Endothelial cell of umbilical vein (primary cell): ENCODE data around the gene GGA2. TPM values are rescaled to one million over a fixed set of nuclear protein-coding genes. Genes with fewer than 3 reads are reported as not detected.

ENCODE experiments used
- BruUV-seq: library from RNA; stranded (reverse); fragments of 400-500 nt; replicated peaks from 2 replicates; lab custom pipeline; 2021; lab: Mats Ljungman, UMichigan
- CTCF ChIA-PET: fragments of 300-600, 350-600 bp; sonication (Branson Sonifier 250); formaldehyde crosslinking; loops from one replicate; lab custom pipeline; 2021; ENCODE audit warnings: antibody characterized with exemption, inconsistent platforms; lab: Charles Lee
- POLR2A ChIA-PET: fragments of 300-600, 350-600 bp; sonication (Branson Sonifier 250); formaldehyde crosslinking; loops from one replicate; lab custom pipeline; 2021; ENCODE audit warnings: antibody characterized with exemption, inconsistent platforms; lab: Charles Lee
- DNase-seq: peaks from one replicate; pipeline ENCODE4 v3.0.0-alpha.2; 2011; ENCODE audit warnings: low read depth, low spot score
- FAIRE-seq: peaks from 2 replicates; lab custom pipeline; 2011; peaks lifted over from hg19 to GRCh38; lab: Jason Lieb, UNC
- H2AFZ ChIP-seq: 2 replicates; pipeline ENCODE4 v1.6.0; 2012; ENCODE audit warnings: low read depth, low read length, control low read depth, inconsistent platforms
- H3K27ac ChIP-seq: 2 replicates; pipeline ENCODE4 v1.5.1; 2011; ENCODE audit warnings: low read depth, mild to moderate bottlenecking, control low read depth, low read length, moderate library complexity; ENCODE audit not compliant: insufficient read depth
- H3K27me3 ChIP-seq, 2 experiments: 2 replicates each; pipeline versions ENCODE4 v1.6.0 to v1.6.1; 2011; ENCODE audit warnings: low read length in 2 of 2, mixed read lengths in 1 of 2; ENCODE audit not compliant: control insufficient read depth in 2 of 2, insufficient read depth in 2 of 2
- H3K36me3 ChIP-seq, 2 experiments: 2 replicates in 1 of 2; 3 replicates in 1 of 2; pipeline ENCODE4 v1.5.1; 2011; ENCODE audit warnings: low read length in 2 of 2, mild to moderate bottlenecking in 1 of 2, moderate library complexity in 1 of 2; ENCODE audit not compliant: control insufficient read depth in 2 of 2, insufficient read depth in 2 of 2; ENCODE audit errors: extremely low read depth in 1 of 2
- H3K4me1 ChIP-seq: 3 replicates; pipeline ENCODE4 v1.5.1; 2011; ENCODE audit warnings: mild to moderate bottlenecking, low read length; ENCODE audit not compliant: control insufficient read depth, insufficient read depth; ENCODE audit errors: extremely low read depth
- H3K4me2 ChIP-seq: 2 replicates; pipeline ENCODE4 v1.6.1; 2011; ENCODE audit warnings: low read length, control low read depth, mixed read lengths; ENCODE audit not compliant: insufficient read depth
- H3K4me3 ChIP-seq, 3 experiments: fragments of 200-600 bp in 1 of 3; sonication (generic), shearing (Covaris generic) in 1 of 3; replicated peaks in 1 of 3; 2 replicates each; pipeline ENCODE4 v1.5.1; 2011 to 2016; ENCODE audit warnings: control low read depth in 3 of 3, low read length in 3 of 3, mild to moderate bottlenecking in 2 of 3, inconsistent platforms in 1 of 3, low read depth in 1 of 3, moderate library complexity in 1 of 3; ENCODE audit not compliant: insufficient read depth in 1 of 3
- H3K79me2 ChIP-seq: 2 replicates; pipeline ENCODE4 v1.6.0; 2012; ENCODE audit warnings: low read length, inconsistent platforms; ENCODE audit not compliant: control insufficient read depth, insufficient read depth
- H3K9ac ChIP-seq: replicated peaks from 2 replicates; pipeline ENCODE3; 2011; ENCODE audit warnings: low read length, control low read depth; ENCODE audit not compliant: insufficient read depth; ENCODE audit errors: extremely low read depth
- H3K9me1 ChIP-seq: replicated peaks from 3 replicates; pipeline ENCODE4 v1.6.0; 2011; ENCODE audit warnings: mild to moderate bottlenecking, low read length; ENCODE audit not compliant: control insufficient read depth, insufficient read depth; ENCODE audit errors: extremely low read depth
- H3K9me3 ChIP-seq: replicated peaks from 2 replicates; pipeline ENCODE4 v1.5.1; 2012; ENCODE audit warnings: low read length, inconsistent platforms; ENCODE audit not compliant: control insufficient read depth, insufficient read depth
- H4K20me1 ChIP-seq: replicated peaks from 2 replicates; pipeline ENCODE3; 2011; ENCODE audit warnings: mild to moderate bottlenecking, low read length; ENCODE audit not compliant: control insufficient read depth, insufficient read depth; ENCODE audit errors: extremely low read depth
- CTCF ChIP-seq, 2 donors: IDR thresholded peaks; 1 replicate in 1 of 2; 2 replicates in 1 of 2; pipeline ENCODE4 v1.5.1; 2011; ENCODE audit warnings: low read length in 2 of 2, mild to moderate bottlenecking in 2 of 2, moderate library complexity in 2 of 2, control low read depth in 1 of 2, inconsistent platforms in 1 of 2, low read depth in 1 of 2; ENCODE audit not compliant: insufficient read depth in 1 of 2; ENCODE audit errors: extremely low read depth in 1 of 2
- EZH2 ChIP-seq: IDR thresholded peaks from 2 replicates; pipeline ENCODE4 v1.6.1; 2012; ENCODE audit warnings: borderline replicate concordance, low read depth, mild to moderate bottlenecking, moderate library complexity, low read length, inconsistent platforms; ENCODE audit not compliant: severe bottlenecking
- FOS ChIP-seq: IDR thresholded peaks from 2 replicates; pipeline ENCODE4 v1.6.1; 2011; ENCODE audit warnings: mild to moderate bottlenecking, low read length, moderate library complexity, borderline replicate concordance; ENCODE audit not compliant: insufficient read depth
- GATA2 ChIP-seq: IDR thresholded peaks from 2 replicates; pipeline ENCODE4 v1.7.0; 2011; ENCODE audit warnings: low read depth, mild to moderate bottlenecking, moderate library complexity, mixed read lengths, low read length; ENCODE audit not compliant: insufficient read length, insufficient read depth
- JUN ChIP-seq: IDR thresholded peaks from 2 replicates; pipeline ENCODE4 v1.6.1; 2011; ENCODE audit warnings: borderline replicate concordance, low read depth; ENCODE audit not compliant: insufficient read length, insufficient read depth
- MAX ChIP-seq: IDR thresholded peaks from 2 replicates; pipeline ENCODE4 v1.6.1; 2011; ENCODE audit not compliant: insufficient read depth, insufficient read length
- MYC ChIP-seq: IDR thresholded peaks from one replicate; pipeline ENCODE4 v1.6.1; 2011; ENCODE audit warnings: mild to moderate bottlenecking, low read depth, low read length
- POLR2A ChIP-seq: IDR thresholded peaks from 2 replicates; pipeline ENCODE4 v1.6.1; 2012; ENCODE audit warnings: low read depth, mild to moderate bottlenecking, control low read depth, low read length
- POLR2AphosphoS5 ChIP-seq: IDR thresholded peaks from 2 replicates; pipeline ENCODE4 v1.6.1; 2012; ENCODE audit warnings: low read depth, mild to moderate bottlenecking, control low read depth, low read length, moderate library complexity; ENCODE audit not compliant: insufficient read depth
- dilution Hi-C: fragments of 300-500 bp; cut with MboI; formaldehyde crosslinking; loops from one replicate; pipeline ENCODE4 v1.15.0; 2019; ENCODE audit warnings: low sequenced_read_pairs; ENCODE audit not compliant: extremely low pct_ligation_motif_present
- intact Hi-C: fragments of 100-400 bp; cut with micrococcal nuclease; formaldehyde crosslinking; loops from one replicate; pipeline ENCODE4 v1.10.0; 2022
- polyA plus RNA-seq, 4 experiments: library from polyadenylated mRNA; depleted of rRNA in 3 of 4; stranded (reverse) in 3 of 4; unstranded in 1 of 4; fragments of >200 nt; gene quantifications; 2 replicates each; pipeline versions ENCODE4 v1.2.1 to v1.2.3, GENCODE V29; 2011 to 2012; ENCODE audit warnings: missing spikeins in 1 of 4
- total RNA-seq: library from RNA; stranded (reverse); gene quantifications from 2 replicates; pipeline ENCODE4 v1.2.3, GENCODE V29; 2021

GGA2 gene
- total and polyA plus RNA-seq, 2 donors (not counting 3 experiments of a cell fraction or from before 2014, with no cell fraction given): 33.3 to 73.1 TPM

- Histone ChIP-seq H3K27me3 (no peaks in the 10 kb centered on the region), H3K9me1 (no peaks in the 10 kb centered on the region), H3K4me1 (no peaks in the 10 kb centered on the region), H3K36me3 (peaks cover 5 to 19% of the 10 kb centered on the region in 2 experiments), H3K27ac (no peak overlapping the region), H3K79me2 (no peaks in the 10 kb centered on the region), H3K9ac (no peak overlapping the region), H3K4me2 (no peak overlapping the region), H3K9me3 (no peaks in the 10 kb centered on the region), H2AFZ (no peak overlapping the region), H3K4me3 (no peak overlapping the region), H4K20me1 (no peaks in the 10 kb centered on the region)
- ChIA-PET POLR2A (no interaction called here), CTCF (interaction anchor here (1.2 to 1.9 kb wide), 2 partner anchors 11 to 93 kb away, joined by 3 to 4 read pairs; no protein-coding TSS in a partner anchor)
- DNase-seq (no peak), FAIRE-seq (no peak)
- dilution Hi-C loops: no loop called here
- BruUV-seq: no TSS peak
- TF ChIP-seq POLR2A (no peak), MAX (no peak), MYC (no peak), CTCF (IDR thresholded peaks at IDR 0.05; ENCODE audit: extremely low read depth in 1 of 2, insufficient read depth in 1 of 2, low read depth in 1 of 2, low read length in 2 of 2) (no peak), EZH2 (no peak), GATA2 (no peak), POLR2AphosphoS5 (no peak), JUN (no peak), FOS (no peak)
- intact Hi-C loops: no loop called here
Observed at GRCh38 chr16:23528644-23529310, 18.5 kb upstream of the GGA2 start.
